GM12892 (cell line): ENCODE results near the gene WDFY4.

Experiments
- DNase-seq: peaks from one replicate; pipeline ENCODE4 v3.0.0; 2011; ENCODE audit not compliant: insufficient read length
- FAIRE-seq: peaks from 2 replicates; lab custom pipeline; 2011; peaks lifted over from hg19 to GRCh38; lab: Jason Lieb, UNC
- POLR2A ChIP-seq: IDR thresholded peaks from 2 replicates; pipeline ENCODE4 v1.6.1; 2011; ENCODE audit warnings: low read depth, low read length, control low read depth
- POLR2AphosphoS5 ChIP-seq: IDR thresholded peaks from 2 replicates; pipeline ENCODE4 v1.6.1; 2011; ENCODE audit warnings: low read depth, low read length, control low read depth
- TAF1 ChIP-seq: IDR thresholded peaks from 2 replicates; pipeline ENCODE4 v1.6.1; 2011; ENCODE audit warnings: low read depth, mild to moderate bottlenecking, control low read depth, low read length, borderline replicate concordance

The WDFY4 gene

GRCh38 chr10:48813825-48814224 is 129.2 kb downstream of the WDFY4 start:
- TF ChIP-seq POLR2A = no peak
- TF ChIP-seq POLR2AphosphoS5 = no peak
- TF ChIP-seq TAF1 = no peak
- no peak for FAIRE-seq
- no peak for DNase-seq

GRCh38 chr10:48814933-48815332 is 130.3 kb downstream of the WDFY4 start:
- DNase-seq = no peak
- FAIRE-seq = no peak
- TF ChIP-seq TAF1 (no peak), POLR2AphosphoS5 (no peak), POLR2A (no peak)

- TF ChIP-seq TAF1 (no peak), POLR2A (no peak), POLR2AphosphoS5 (no peak)
- no peak for FAIRE-seq
- DNase-seq = no peak
Measured at GRCh38 chr10:48817141-48817540, 132.5 kb downstream of the WDFY4 start.

- TF ChIP-seq TAF1 (no peak), POLR2AphosphoS5 (no peak), POLR2A (no peak)
- DNase-seq (no peak), FAIRE-seq (no peak)
Measured at GRCh38 chr10:48818081-48818480, 133.4 kb downstream of the WDFY4 start.

- DNase-seq (no peak), FAIRE-seq (no peak)
- TF ChIP-seq POLR2AphosphoS5 (no peak), TAF1 (no peak), POLR2A (no peak)
Measured at GRCh38 chr10:48818861-48819520, 134.3 kb downstream of the WDFY4 start.

GRCh38 chr10:48819783-48820182 is 135.1 kb downstream of the WDFY4 start:
- no peak for FAIRE-seq
- no peak for DNase-seq
- TF ChIP-seq POLR2A = no peak
- no peak for TF ChIP-seq TAF1
- TF ChIP-seq POLR2AphosphoS5 = no peak

- DNase-seq = no peak
- FAIRE-seq = no peak
Measured at GRCh38 chr10:48820231-48820630, 135.6 kb downstream of the WDFY4 start.

GRCh38 chr10:48820699-48821098 is 136.0 kb downstream of the WDFY4 start:
- FAIRE-seq (no peak), DNase-seq (no peak)
- TF ChIP-seq POLR2A (no peak), POLR2AphosphoS5 (no peak; the same call in 1 of the 2 replicates), TAF1 (no peak)

More at GRCh38 chr10:48820231-48820630, 135.6 kb downstream of the WDFY4 start:
- peak; percentile 26; the same call in 1 of the 2 replicates for TF ChIP-seq POLR2AphosphoS5
- no peak for TF ChIP-seq POLR2A

GRCh38 chr10:48821111-48821510 is 136.4 kb downstream of the WDFY4 start:
- TF ChIP-seq TAF1 = no peak
- TF ChIP-seq POLR2AphosphoS5 = no peak
- TF ChIP-seq POLR2A = no peak
- DNase-seq = no peak
- no peak for FAIRE-seq

GRCh38 chr10:48821692-48822091 is 137.0 kb downstream of the WDFY4 start:
- FAIRE-seq (no peak), DNase-seq (no peak)
- no peak for TF ChIP-seq POLR2AphosphoS5

- no peak for DNase-seq
- no peak for FAIRE-seq
- TF ChIP-seq POLR2A (no peak), POLR2AphosphoS5 (no peak), TAF1 (no peak)
Measured at GRCh38 chr10:48833674-48834073, 149.0 kb downstream of the WDFY4 start.

- no peak for DNase-seq
- no peak for TF ChIP-seq POLR2AphosphoS5
- no peak for TF ChIP-seq POLR2A
- TF ChIP-seq TAF1 = no peak
- no peak for FAIRE-seq
Measured at GRCh38 chr10:48834189-48834965, 149.7 kb downstream of the WDFY4 start.
